HK-2 (cell line): ENCODE data around the gene CCDC50.

Source experiments
- DNase-seq: peaks from one replicate; pipeline ENCODE4 v3.0.0-alpha.2; 2018; ENCODE audit not compliant: unreplicated experiment

The CCDC50 gene

GRCh38 chr3:191379446-191379845, 50.3 kb downstream of the CCDC50 start:
- DNase-seq, result no peak

GRCh38 chr3:191380001-191380400, 50.8 kb downstream of the CCDC50 start:
- DNase-seq, result no peak

- DNase-seq, result no peak
Observed at GRCh38 chr3:191381303-191381702, 52.1 kb downstream of the CCDC50 start.

GRCh38 chr3:191382661-191383060, 53.5 kb downstream of the CCDC50 start:
- no peak for DNase-seq

GRCh38 chr3:191383124-191383523, 53.9 kb downstream of the CCDC50 start:
- no peak for DNase-seq

- DNase-seq, result no peak
Observed at GRCh38 chr3:191385101-191385500, 55.9 kb downstream of the CCDC50 start.

GRCh38 chr3:191387441-191388077, 58.4 kb downstream of the CCDC50 start:
- no peak for DNase-seq

GRCh38 chr3:191388823-191389222, 59.6 kb downstream of the CCDC50 start:
- no peak for DNase-seq

GRCh38 chr3:191390580-191390979, 61.4 kb downstream of the CCDC50 start:
- no peak for DNase-seq

GRCh38 chr3:191391861-191392808, 62.9 kb downstream of the CCDC50 start:
- DNase-seq, result no peak

GRCh38 chr3:191393146-191393545, 64.0 kb downstream of the CCDC50 start:
- no peak for DNase-seq

GRCh38 chr3:191397771-191398170, 68.6 kb downstream of the CCDC50 start:
- DNase-seq, result no peak

- DNase-seq, result no peak
Observed at GRCh38 chr3:191398607-191399006, 69.4 kb downstream of the CCDC50 start.

GRCh38 chr3:191399918-191400317, 70.7 kb downstream of the CCDC50 start:
- no peak for DNase-seq

- DNase-seq, result peak; percentile 2
Observed at GRCh38 chr3:191401775-191402357, 72.7 kb downstream of the CCDC50 start.

GRCh38 chr3:191409791-191410359, 80.7 kb downstream of the CCDC50 start:
- no peak for DNase-seq

- DNase-seq, result peak; percentile 19
Observed at GRCh38 chr3:191412759-191413158, 83.6 kb downstream of the CCDC50 start.

GRCh38 chr3:191414286-191414685, 85.1 kb downstream of the CCDC50 start:
- no peak for DNase-seq

- DNase-seq, result no peak
Observed at GRCh38 chr3:191414732-191415131, 85.5 kb downstream of the CCDC50 start.

- no peak for DNase-seq
Observed at GRCh38 chr3:191415566-191415965, 86.4 kb downstream of the CCDC50 start.

- no peak for DNase-seq
Observed at GRCh38 chr3:191417457-191417729, 88.2 kb downstream of the CCDC50 start.

- DNase-seq, result no peak
Observed at GRCh38 chr3:191420771-191421170, 91.6 kb downstream of the CCDC50 start.

GRCh38 chr3:191424881-191425280, 95.7 kb downstream of the CCDC50 start:
- DNase-seq, result no peak
